Activated naive CD8-positive, alpha-beta T cell treated with anti-CD3 and anti-CD28 coated beads, Interleukin-2, amount 10 ng/mL, durations not matched to agents 7 days and 5 days (primary cell): ENCODE measurements around the gene PRKAR1B. TPM values are rescaled to one million over a fixed set of nuclear protein-coding genes. Genes with fewer than 3 reads are reported as not detected.

Experiments used
- ATAC-seq: fragments of 150-1000 bp; cut with Tn5 transposase; one replicate; pipeline ENCODE4 v1.10.0; 2021; ENCODE audit warnings: low read depth, moderate library complexity
- POLR2A ChIA-PET: fragments of 350-600 bp; sonication (Branson Sonifier 250); formaldehyde crosslinking; loops from one replicate; lab custom pipeline; 2021; ENCODE audit warnings: antibody characterized with exemption; lab: Charles Lee
- DNase-seq: peaks from one replicate; pipeline ENCODE4 v3.0.0; 2021
- H3K27ac Mint-ChIP-seq: one replicate; pipeline ENCODE4 v1.8.0; 2022; ENCODE audit warnings: mild to moderate bottlenecking, mixed read lengths
- H3K27me3 Mint-ChIP-seq: one replicate; pipeline ENCODE4 v1.8.0; 2022; ENCODE audit warnings: mild to moderate bottlenecking, moderate library complexity, mixed read lengths
- H3K36me3 Mint-ChIP-seq: one replicate; pipeline ENCODE4 v1.8.0; 2021; ENCODE audit warnings: mild to moderate bottlenecking, mixed read lengths
- H3K4me1 Mint-ChIP-seq: one replicate; pipeline ENCODE4 v1.8.0; 2021; ENCODE audit warnings: mixed read lengths
- H3K4me3 Mint-ChIP-seq: one replicate; pipeline ENCODE4 v1.8.0; 2022; ENCODE audit warnings: mild to moderate bottlenecking, moderate library complexity, mixed read lengths
- H3K9me3 Mint-ChIP-seq: one replicate; pipeline ENCODE4 v1.8.0; 2021; ENCODE audit warnings: mixed read lengths
- total RNA-seq, 2 experiments: library from RNA; stranded (reverse); gene quantifications; one replicate each; pipeline ENCODE4 v1.2.3, GENCODE V29; 2021

The PRKAR1B gene
- 10 to 100 TPM; 26.5 to 28.2 TPM for total RNA-seq

GRCh38 chr7:727104-727805 is at the start of gene PRKAR1B:
PRKAR1B (minus strand) TSS chr7:727281; CDS start chr7:711505, 15,776 bp downstream.
- H3K4me1 Mint-ChIP-seq: peaks cover 21% of the 10 kb centered on the region
- POLR2A ChIA-PET: interaction anchor here (0.6 to 2.0 kb wide), 3 partner anchors 40 to 123 kb away, joined by 3 to 8 read pairs (median 8); no protein-coding TSS in a partner anchor

DNA sequence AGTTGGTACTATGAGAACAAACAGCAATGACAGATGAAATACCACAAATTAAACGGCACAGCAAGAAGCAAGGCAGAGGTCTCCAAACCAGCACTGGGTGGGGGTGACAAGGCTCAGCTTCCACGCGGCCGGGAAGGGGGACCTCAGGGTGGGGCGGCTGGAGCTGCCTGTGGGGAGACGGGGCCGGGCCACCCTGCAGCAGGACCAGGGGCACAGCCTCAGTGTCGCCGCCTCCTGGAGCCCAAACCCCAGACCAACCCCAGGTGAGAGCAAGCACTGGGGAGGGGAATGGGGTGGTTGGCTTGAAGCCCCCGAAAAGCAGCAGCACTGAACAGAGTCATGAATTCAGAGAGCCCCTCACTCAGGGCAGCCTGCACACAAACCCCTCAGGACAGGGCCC is 49.3 kb upstream of the PRKAR1B start:
- Mint-ChIP-seq H3K27me3 (no peaks in the 10 kb centered on the region), H3K4me3 (no peak overlapping the region), H3K27ac (no peak overlapping the region), H3K36me3 (peaks cover 5% of the 10 kb centered on the region), H3K4me1 (no peaks in the 10 kb centered on the region), H3K9me3 (no peaks in the 10 kb centered on the region)
- POLR2A ChIA-PET: no interaction called here
- ATAC-seq: no peak
- no peak for DNase-seq

More at GRCh38 chr7:727104-727805, at the start of gene PRKAR1B:
- peaks cover 10% of the 10 kb centered on the region for H3K9me3 Mint-ChIP-seq
- no peaks in the 10 kb centered on the region for H3K27me3 Mint-ChIP-seq
- ATAC-seq: peak; percentile 61
- peak within 1 kb of the TSS; percentile 96 for H3K4me3 Mint-ChIP-seq
- peak; percentile 63 for DNase-seq
- peaks cover 34% of the 10 kb centered on the region for H3K36me3 Mint-ChIP-seq
- peak within 1 kb of the TSS; percentile 95 for H3K27ac Mint-ChIP-seq

DNA sequence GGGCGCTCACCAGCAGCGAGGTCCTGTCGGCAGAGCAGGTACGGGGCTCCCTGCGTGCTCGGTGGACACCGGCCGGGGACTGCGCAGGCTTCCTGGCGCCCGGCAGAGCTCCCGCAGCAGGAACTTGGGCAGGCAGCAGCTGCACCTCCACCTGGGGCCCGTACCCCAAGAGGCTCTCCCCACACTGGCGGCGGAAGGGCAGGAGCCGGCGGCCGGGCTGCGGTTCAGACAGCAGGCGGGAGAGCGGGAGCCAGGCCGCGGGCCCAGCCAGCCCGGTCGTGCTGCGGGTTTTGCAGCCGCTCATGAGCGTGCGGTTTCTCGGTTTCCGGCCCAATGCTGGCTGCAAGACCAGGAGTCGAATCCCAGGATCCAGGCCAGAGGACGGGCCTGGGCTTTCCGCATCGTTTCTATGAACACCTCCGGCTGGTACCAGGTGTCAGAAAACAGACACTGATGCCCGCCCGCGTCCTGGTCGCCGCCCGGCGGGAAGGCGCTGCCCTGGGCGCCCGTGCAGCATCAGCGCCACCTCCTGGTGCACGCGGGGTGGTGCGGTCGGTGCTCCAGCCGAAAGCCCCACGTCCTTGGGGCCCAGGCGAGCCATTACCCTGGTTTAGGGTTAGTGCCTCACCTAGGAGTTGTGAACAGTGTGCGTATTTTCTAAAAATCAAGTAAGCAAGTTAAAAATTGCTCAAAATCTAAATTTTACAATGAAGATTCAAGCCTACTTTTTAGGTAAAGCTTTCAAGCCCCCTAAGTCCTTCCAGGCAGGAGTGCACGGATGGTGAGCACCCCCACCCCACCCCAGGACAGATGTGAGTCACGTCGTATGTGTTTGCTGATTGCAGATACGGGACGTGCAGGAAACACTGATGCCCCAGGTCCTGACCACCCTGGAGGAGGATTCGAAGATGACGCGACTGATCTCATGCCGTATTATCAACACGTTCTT is 47.4 kb upstream of the PRKAR1B start:
- Mint-ChIP-seq H3K4me3 (no peak overlapping the region), H3K4me1 (no peaks in the 10 kb centered on the region), H3K9me3 (no peaks in the 10 kb centered on the region), H3K27ac (no peak overlapping the region), H3K36me3 (peaks cover 5% of the 10 kb centered on the region), H3K27me3 (no peaks in the 10 kb centered on the region)
- POLR2A ChIA-PET: no interaction called here
- peak; percentile 77 for DNase-seq
- peak; percentile 70 for ATAC-seq

DNA sequence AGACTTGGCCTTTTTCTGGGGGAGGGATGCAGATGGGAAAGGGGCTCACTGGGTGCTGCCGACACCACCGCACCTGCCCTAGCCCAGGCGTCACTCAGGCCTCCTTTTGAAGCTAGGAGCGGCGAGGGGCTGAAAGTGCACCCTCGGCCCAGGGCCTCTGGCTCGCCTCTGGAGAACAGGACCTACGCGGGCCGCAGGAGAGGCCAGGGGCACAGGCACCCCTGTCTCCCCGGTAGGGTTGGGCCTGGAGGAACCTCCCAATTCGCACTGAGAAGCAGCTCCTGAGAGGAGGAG is 46.5 kb upstream of the PRKAR1B start:
- DNase-seq (no peak), ATAC-seq (no peak)
- H3K27me3 Mint-ChIP-seq: no peaks in the 10 kb centered on the region
- H3K27ac Mint-ChIP-seq: no peak overlapping the region
- peaks cover 5% of the 10 kb centered on the region for H3K36me3 Mint-ChIP-seq
- POLR2A ChIA-PET: no interaction called here
- no peaks in the 10 kb centered on the region for H3K4me1 Mint-ChIP-seq
- no peak overlapping the region for H3K4me3 Mint-ChIP-seq
- no peaks in the 10 kb centered on the region for H3K9me3 Mint-ChIP-seq

DNA sequence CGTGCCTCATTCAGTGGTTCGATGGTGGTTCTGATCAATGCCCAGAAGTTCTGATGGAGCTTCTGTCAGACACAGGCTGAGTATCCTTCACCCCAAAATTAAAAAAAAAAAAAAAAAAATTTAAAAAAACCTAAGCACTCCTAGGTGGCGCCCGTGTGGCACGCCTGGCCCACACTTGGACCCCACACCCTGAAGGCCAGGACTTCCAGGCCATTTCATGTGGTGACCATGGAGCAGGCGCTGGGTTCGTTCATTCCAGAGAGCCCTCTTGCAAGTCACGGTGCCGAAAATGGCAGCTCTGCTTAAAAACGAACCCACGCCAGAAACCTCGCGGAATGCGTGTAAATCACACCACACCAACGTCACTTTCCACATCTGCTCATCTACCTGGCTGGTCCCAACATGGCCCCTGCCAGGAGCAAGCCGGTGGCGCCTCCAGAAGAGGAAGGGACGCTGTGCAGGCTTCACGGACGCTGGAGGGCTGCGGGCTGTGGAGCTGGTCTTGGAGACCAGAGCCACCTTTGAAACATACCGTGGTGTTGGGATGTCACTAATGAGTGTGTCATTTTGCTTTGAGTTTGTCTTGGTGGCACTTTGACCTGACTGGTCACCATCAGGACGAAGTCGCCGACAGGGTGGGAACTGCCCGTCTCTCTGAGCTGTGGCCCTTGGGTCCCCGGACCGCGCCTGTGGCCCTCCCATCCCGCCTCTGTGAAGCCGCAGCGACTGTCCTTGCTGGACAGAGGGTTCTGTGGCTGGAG is 46.0 kb upstream of the PRKAR1B start:
- Mint-ChIP-seq H3K27me3 (no peaks in the 10 kb centered on the region), H3K4me3 (no peak overlapping the region), H3K4me1 (no peaks in the 10 kb centered on the region), H3K9me3 (no peaks in the 10 kb centered on the region), H3K36me3 (peaks cover 5% of the 10 kb centered on the region), H3K27ac (no peak overlapping the region)
- ATAC-seq (no peak), DNase-seq (no peak)
- POLR2A ChIA-PET: no interaction called here

- POLR2A ChIA-PET: no interaction called here
- no peak overlapping the region for H3K4me3 Mint-ChIP-seq
These were observed 45.3 kb upstream of the PRKAR1B start for GRCh38 chr7:772392-772791.

GRCh38 chr7:772005-772294 is 44.9 kb upstream of the PRKAR1B start:
- peaks cover 7% of the 10 kb centered on the region for H3K36me3 Mint-ChIP-seq
- H3K27ac Mint-ChIP-seq: no peak overlapping the region
- H3K9me3 Mint-ChIP-seq: no peaks in the 10 kb centered on the region
- POLR2A ChIA-PET: no interaction called here
- H3K27me3 Mint-ChIP-seq: no peaks in the 10 kb centered on the region
- H3K4me1 Mint-ChIP-seq: no peaks in the 10 kb centered on the region
- ATAC-seq: no peak
- DNase-seq: no peak
- H3K4me3 Mint-ChIP-seq: no peak overlapping the region

More at GRCh38 chr7:772392-772791, 45.3 kb upstream of the PRKAR1B start:
- no peak for DNase-seq
- Mint-ChIP-seq H3K27me3 (no peaks in the 10 kb centered on the region), H3K27ac (no peak overlapping the region), H3K4me1 (no peaks in the 10 kb centered on the region), H3K36me3 (peaks cover 6% of the 10 kb centered on the region), H3K9me3 (no peaks in the 10 kb centered on the region)
- ATAC-seq: no peak

- Mint-ChIP-seq H3K27ac (no peak overlapping the region), H3K36me3 (peaks cover 9% of the 10 kb centered on the region), H3K9me3 (no peaks in the 10 kb centered on the region), H3K4me3 (no peak overlapping the region), H3K4me1 (no peaks in the 10 kb centered on the region), H3K27me3 (no peaks in the 10 kb centered on the region)
- ATAC-seq: no peak
- no peak for DNase-seq
- POLR2A ChIA-PET: no interaction called here
These were observed 44.3 kb upstream of the PRKAR1B start for GRCh38 chr7:771234-772004.

DNA sequence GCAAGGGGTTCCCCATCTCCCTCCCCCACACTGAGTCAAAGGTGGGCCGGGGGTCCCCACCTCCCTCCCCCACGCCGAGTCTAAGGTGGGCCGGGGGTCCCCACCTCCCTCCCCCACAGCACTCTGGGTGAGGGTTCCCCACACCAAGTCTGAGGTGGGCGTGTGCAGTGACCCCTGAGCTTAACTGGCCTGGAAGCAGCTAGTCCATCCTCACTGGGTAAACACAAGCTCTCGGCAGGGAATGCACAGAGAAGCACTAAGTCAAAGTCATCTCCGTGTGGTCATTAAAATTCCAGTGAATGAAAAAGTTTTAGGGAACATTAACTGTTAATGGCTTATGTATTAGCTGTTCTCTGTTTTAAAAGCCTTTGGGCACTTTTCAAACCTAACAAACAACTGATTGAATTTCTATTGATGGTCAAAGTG is 43.7 kb upstream of the PRKAR1B start:
- no peaks in the 10 kb centered on the region for H3K4me1 Mint-ChIP-seq
- DNase-seq (no peak), ATAC-seq (no peak)
- no peaks in the 10 kb centered on the region for H3K9me3 Mint-ChIP-seq
- peaks cover 8% of the 10 kb centered on the region for H3K36me3 Mint-ChIP-seq
- POLR2A ChIA-PET: no interaction called here
- no peak overlapping the region for H3K4me3 Mint-ChIP-seq
- H3K27me3 Mint-ChIP-seq: no peaks in the 10 kb centered on the region
- H3K27ac Mint-ChIP-seq: no peak overlapping the region

GRCh38 chr7:770336-770735 is 43.3 kb upstream of the PRKAR1B start:
- Mint-ChIP-seq H3K9me3 (no peaks in the 10 kb centered on the region), H3K27me3 (no peaks in the 10 kb centered on the region), H3K36me3 (peaks cover 5% of the 10 kb centered on the region), H3K4me3 (no peak overlapping the region), H3K4me1 (no peaks in the 10 kb centered on the region), H3K27ac (no peak overlapping the region)
- DNase-seq (no peak), ATAC-seq (no peak)
- POLR2A ChIA-PET: no interaction called here

- DNase-seq: no peak
- H3K4me1 Mint-ChIP-seq: no peaks in the 10 kb centered on the region
- H3K27me3 Mint-ChIP-seq: no peaks in the 10 kb centered on the region
- no peak for ATAC-seq
- peaks cover 7% of the 10 kb centered on the region for H3K36me3 Mint-ChIP-seq
- H3K4me3 Mint-ChIP-seq: no peak overlapping the region
- H3K27ac Mint-ChIP-seq: no peak overlapping the region
- H3K9me3 Mint-ChIP-seq: no peaks in the 10 kb centered on the region
- POLR2A ChIA-PET: no interaction called here
These were observed 41.9 kb upstream of the PRKAR1B start for GRCh38 chr7:768881-769504.

DNA sequence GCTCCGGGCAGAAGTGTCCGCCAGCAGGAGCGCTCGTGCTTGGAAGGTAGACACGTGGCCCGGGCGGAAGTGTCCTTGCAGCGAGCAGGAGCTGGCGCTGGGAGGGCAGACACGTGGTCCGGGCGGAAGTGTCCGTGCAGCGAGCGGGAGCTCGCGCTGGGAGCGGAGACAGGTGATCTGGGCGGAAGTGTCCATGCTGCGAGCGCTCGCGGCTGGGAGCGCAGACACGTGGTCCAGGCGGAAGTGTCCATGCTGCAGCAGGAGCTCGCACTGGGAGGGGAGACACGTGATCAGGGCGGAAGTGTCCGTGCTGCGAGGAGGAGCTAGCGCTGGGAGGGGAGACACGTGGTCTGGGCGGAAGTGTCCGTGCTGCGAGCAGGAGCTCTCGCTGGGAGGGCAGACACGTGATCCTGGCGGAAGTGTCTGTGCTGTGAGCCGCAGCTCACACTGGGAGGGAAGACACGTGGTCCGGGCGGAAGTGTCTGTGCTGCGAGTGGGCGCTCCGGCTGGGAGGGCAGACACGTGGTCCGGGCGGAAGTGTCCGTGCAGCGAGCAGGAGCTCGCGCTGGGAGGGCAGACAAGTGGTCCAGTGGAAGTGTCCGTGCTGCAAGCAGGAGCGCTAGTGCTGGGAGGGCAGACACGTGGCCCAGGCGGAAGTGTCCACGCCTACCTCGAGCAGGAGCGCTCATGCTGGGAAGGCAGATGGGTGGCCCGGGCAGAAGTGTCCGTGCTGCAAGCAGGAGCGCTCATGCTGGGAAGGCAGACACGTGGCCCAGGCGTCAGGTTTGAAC is 41.1 kb upstream of the PRKAR1B start:
- H3K36me3 Mint-ChIP-seq: peaks cover 7% of the 10 kb centered on the region
- no peak overlapping the region for H3K4me3 Mint-ChIP-seq
- no peak overlapping the region for H3K27ac Mint-ChIP-seq
- DNase-seq (no peak), ATAC-seq (no peak)
- POLR2A ChIA-PET: no interaction called here
- no peaks in the 10 kb centered on the region for H3K9me3 Mint-ChIP-seq
- no peaks in the 10 kb centered on the region for H3K27me3 Mint-ChIP-seq
- H3K4me1 Mint-ChIP-seq: no peaks in the 10 kb centered on the region
